HG03280 (cell line): ENCODE results near the gene F3.

Experiments used
- ATAC-seq: cut with Tn5 transposase; IDR thresholded peaks from one replicate; pipeline ENCODE4 v1.9.1; 2021; ENCODE audit warnings: mild to moderate bottlenecking, moderate library complexity; ENCODE audit not compliant: unreplicated experiment

F3 gene

DNA sequence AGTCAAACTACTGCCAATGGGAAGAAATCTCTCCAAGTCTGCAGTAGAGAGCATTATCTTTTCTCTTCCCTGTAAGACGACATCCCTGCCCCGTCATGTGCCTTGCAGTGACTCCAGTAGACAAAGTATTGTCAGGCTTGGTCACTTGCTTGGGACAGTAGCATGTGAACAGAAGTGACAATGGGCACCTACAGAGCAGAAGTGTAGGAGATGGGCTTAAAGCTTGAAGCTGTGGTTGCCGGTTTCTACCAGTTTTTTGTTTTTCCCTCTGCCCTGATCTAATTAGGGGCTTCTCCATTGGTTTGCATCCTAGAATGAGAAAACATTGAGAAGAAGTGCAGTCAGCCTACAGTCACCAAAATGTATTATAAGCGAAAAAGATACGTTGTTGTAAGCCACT, 12.7 kb downstream of the F3 start:
- no peak for ATAC-seq

DNA sequence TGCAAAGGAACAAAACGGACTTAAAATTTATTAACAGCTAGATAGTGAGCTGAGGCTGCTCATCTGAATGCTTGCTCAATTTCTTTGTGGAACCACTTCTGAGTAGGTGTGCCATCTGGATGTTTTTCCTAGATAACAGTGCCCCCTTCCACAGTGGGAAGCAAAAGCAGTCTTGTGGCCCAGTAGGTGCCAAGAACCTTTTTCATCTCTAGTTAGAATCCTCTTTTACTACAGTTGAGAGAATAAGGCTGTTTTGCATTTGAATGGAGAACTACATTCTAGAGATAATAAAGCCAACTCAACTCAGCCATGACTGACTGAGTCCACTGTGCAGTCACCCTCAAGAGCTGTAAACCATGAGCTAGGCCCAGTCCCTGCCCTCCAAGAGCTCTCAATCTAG, 13.3 kb downstream of the F3 start:
- no peak for ATAC-seq

DNA sequence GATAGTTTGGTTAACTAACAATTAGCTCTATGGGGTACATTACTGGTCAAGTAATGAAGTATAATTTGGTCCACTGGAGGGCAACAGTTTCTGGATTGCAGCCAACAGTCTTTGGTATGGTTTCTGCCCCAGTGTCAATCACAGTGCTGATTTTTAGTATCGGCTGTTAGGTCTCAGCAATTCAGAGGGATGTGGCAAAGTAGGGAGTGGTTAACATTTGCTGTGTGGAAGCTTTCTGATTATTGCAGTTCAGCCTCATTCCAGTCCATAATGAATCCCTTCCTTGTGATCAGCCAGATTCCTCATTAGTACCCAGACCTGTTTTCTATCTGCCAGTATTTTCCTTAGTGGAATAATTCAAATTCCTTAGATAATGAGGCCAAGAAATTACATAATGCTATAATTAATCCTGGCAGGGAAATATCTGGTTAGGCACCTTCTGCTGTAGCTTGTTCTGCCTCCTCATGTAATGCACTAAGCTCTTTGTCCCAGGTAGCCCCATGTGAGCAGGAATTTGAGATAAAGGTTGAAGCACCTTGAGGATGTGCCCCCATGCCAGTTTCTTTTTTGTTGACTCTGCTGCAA, 14.0 kb downstream of the F3 start:
- ATAC-seq, result no peak

DNA sequence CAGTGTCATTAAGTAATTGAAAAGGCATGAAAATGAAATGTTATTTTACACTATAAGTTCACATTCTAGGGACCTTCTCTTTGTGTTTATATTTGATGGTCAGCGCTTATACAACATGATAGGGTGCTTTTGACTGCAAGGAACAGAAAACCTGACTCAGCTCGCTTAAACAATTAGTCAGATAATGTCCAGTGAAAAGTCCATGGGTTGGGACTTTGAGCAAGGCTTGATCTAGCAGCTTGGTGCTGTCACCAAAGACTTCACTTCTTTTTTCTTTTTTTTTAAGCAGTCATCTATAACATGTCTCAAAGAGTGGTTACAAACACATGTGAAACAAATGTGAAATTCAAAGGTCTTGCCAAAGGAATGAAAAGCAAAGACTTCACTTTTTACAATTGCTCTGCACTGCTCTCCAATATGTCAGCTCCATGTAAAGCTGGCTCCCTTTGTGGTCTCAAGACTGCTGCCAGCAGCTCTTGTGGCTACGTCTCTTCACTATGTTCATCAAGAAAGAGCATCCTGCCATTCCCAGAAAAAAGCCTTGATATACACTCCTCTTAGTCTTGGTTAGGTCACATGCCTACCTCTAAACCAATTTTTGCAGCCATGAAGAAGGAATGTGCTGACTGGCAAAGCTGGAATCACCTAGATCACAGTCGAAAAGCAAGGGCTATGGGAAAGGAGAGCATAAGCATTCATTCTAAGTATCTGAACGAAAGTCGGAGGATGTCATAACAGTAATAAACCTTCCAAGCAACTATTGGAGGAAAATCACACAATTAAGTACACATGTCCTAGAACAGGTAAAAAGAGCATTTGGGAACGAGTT, 15.2 kb downstream of the F3 start:
- ATAC-seq, result no peak

DNA sequence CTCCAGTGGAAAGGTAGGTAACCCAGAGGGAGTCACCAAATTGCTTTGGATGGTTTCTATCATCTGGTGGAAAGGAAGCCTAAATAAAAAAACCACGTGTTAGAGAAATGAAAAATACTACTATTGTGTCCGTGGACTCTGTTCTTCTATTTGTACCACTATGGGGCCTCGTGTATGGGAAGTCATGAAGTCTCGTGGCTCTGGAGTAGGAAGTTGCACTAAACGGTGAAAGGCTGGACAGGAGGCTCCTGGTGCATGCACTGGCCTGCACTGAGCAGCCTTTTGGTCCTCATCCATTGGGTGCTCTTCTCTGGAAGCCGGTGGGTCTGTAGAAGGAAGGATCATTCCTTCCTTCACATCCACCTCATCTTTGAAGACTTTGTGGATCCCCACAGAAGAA, 17.0 kb downstream of the F3 start:
- ATAC-seq, result no peak

DNA sequence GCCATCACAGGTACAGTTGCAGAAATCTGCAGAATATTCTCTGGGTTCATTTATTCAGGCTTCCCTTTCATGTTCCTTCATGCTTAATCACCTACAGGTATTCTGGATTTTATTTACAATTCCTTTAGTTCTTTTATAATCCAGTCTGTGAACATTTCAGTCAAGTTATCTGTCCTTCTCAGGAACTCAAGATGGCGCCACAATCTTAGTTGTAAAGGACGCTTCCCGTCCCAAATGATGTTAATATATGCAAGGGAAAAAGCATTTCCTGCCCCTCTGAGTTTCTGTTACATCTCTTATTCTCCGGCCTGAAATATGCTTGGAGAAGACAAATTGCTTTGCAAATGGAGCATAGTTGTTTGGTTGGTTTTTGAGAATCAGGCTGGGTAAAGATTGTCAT, 19.3 kb downstream of the F3 start:
- ATAC-seq, result no peak

DNA sequence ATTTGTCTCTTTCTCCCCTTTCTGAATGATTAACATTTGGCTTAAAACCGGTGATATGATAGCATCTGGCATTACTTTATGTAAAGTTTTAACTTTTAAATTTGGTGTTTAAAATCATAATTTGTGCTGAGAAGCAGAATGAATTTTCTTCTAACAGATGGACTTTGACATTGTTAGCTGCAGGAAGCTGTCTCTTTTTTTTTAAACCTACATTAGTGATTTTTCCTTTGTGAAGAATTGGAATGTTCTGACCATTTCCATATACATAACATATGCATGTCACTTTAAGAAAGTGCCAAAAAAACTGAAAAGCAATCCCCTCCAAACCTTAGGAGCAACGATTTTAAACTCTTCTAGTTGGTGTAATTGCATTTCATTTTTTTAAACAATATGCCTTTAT, 22.2 kb downstream of the F3 start:
- ATAC-seq, result no peak

DNA sequence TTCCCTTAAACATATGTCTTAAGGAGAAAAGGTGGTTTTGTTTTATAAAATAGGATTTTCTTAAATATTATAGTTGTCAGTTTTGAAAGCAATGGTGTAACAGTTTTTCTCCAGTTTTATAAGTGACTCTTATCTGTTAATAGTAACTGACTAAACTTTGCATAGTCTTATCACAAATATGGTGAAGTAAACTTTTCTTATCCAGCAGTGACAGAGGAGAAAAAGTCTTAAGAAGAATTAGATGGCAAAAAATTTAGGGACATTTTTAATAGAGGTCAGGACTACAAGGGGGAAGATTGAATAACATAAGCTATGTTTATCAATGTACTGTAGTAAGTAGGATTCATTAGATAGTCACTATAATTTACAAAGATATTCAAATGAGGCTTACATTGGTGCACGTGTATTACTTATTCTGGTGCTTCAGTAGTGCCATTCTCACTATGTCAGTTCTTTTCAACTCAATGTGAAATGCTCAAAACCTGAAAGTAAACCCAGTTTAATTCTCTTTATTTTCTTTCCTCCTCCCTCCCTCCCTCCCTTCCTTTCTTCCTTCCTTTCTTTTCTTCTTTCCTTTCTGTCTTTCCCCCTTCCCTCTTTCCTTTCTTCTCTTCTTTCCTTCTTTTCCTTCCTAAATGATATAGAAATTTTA, 26.1 kb downstream of the F3 start:
- no peak for ATAC-seq

DNA sequence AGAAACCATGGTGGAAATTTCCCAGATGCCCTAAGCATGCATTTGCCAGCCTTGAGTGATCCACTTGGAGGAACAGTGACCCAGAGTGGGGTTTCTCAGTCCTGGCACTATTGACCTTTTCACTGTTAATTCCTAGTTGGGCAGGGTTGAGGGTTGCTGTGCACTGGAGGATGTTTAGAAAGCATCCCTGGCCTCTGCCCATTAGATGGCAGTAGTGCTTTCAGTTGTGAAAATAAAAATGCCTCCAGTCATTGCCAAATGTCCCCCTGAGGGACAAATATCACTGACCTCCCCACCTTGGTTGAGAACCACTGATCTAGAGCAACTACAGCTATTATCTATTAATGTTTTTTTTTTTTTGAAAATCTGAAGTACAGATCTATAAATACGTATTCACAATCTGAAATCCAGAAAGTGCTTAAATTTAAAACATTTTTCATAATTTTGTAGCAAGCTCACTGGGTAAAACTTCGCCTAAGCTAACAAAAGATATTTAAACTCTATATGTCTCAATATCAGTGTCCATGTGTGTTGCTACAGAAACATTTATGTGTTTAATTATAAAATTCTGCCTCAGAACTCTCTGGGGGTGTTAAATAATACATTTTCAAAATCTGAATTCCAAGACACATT, 27.3 kb downstream of the F3 start:
- no peak for ATAC-seq

DNA sequence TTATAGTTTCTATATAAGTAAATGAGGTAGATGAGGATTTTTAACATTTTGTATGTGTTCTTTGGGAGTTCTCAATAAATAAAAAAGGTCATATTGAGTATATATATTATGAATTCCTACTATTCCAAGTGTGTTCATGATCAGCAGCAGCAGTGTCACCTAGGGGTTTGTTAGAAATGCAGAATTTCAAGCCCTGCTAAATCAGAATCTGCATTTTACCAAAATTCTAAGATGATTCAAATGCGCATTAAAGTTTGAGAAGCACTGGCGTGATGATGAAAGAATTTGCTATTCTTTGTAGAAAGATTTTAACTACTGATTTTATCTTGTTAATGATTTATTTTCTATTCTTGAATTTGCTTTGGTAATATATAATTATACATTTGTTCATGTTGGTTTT, 28.7 kb downstream of the F3 start:
- no peak for ATAC-seq

DNA sequence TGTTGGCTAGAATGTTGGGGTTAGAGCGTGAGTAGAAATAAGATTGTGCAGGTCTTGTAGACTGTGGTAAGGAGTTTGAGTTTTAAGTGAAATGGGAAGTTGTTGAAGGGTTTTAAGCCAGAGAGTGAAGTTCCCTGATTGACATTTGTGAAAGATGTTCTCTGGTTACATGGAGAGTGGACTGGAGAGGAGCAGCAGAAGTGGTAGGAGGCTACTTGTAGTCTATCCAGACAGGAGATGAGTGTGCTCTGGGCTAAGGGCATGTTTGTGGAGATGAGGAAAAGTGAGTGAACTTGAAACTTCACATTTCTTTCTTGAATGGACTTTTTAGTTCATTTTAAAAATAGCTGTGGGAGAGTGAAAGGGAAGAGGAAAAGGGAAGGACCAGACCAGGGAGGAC, 37.0 kb downstream of the F3 start:
- ATAC-seq, result no peak

DNA sequence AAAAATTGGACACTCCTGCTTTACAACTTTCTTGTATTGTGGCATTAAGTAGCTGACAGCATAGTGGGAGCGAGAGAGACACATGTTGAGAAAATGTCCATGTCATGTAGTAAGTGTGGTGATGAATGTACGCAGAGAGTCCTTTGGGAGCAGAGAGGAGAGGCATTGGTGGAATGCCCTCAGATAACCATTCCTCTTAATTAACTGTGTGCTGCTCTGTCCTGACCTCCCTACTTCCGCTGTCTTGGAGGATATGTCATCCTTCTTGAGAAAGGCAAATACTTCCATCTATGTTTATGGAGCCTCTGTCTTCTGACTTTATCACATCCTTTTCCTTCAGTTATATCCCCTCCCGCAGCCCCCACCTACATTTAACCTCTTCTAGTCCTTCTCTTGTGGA, 38.4 kb downstream of the F3 start:
- ATAC-seq, result no peak

DNA sequence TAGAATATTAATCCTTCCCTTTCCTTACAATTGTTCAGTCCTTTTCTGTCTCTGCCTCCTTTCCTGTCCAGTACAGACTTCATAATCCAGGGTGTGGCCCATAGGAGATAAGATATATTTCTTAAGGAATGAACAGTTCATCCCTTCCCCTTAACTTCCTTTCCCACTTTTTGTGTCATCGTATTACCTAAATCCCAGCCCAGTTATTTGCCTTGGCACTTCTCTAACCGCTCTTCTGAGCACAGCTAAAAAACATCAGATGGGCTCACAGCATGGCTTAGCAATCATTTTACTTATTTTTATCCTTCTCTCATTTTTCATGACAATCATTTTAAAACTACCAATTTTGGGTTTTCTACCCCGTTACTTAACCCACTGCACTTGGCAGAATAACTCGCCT, 39.6 kb downstream of the F3 start:
- ATAC-seq, result no peak

DNA sequence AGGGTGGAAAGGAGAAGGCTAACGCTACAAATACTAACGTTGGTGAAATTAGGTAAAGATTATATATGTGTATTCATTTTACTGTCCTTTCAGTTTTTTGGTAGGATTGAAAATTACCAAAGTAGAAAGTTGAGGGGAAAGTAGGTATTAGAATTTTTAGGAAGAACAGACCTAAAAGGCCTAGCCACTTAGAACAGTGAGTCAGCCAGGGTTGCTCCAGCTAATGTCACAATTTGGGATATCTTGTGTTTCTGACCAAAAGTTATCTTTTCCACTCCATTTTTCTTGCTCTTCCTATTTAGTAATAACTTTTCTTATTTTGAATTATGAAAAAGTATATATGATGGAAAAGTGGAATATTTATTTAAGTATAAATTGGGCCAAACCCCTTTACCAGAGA, 40.1 kb downstream of the F3 start:
- ATAC-seq, result no peak

DNA sequence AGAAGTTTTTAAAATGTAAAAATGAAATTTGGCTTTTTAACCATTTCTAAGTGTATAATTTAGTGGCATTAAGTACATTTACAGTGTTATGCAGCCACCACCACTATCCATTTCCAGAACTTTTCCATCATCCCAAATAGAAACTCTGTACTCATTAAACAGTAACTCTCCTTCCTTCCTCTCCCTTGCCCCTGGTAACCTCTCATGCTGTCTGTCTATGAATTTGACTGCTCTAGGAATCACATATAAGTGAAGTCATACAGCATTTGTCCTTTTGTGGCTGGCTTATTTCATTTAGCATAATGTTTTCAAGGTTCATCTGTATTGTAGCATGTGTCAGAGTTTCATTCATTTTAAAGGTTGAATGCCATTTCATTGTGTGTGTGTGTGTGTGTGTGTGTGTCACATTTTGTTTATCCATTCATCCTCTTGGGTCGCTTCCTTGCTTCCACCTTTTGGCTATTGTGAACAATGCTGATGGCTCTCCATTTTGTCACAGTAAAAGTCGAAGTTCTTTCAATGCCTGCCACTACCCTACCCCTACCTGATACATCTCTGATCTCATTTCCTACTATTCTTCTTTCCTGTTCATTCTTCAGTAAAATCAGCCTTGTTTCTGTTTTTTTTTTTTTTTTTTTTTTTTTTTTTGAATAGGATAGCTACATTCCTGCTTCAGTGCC, 45.3 kb downstream of the F3 start:
- no peak for ATAC-seq

DNA sequence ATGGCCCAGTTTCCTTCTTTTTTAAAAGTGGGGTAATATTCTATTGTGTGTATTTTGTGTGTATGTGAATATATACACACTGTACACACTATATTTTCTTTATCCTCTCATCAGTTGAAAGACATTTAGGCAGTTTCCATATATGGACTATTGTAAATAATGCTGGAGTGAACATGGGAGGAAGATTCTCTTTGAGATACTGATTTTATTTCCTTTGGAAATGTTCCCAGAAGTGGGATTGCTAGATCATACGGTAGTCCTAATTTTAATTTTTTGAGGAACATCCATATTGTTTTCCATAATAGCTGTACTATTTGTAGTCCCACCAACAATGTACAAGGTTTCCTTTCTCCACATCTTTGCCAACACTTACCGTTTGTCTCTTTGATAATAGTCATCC, 51.0 kb downstream of the F3 start:
- no peak for ATAC-seq

DNA sequence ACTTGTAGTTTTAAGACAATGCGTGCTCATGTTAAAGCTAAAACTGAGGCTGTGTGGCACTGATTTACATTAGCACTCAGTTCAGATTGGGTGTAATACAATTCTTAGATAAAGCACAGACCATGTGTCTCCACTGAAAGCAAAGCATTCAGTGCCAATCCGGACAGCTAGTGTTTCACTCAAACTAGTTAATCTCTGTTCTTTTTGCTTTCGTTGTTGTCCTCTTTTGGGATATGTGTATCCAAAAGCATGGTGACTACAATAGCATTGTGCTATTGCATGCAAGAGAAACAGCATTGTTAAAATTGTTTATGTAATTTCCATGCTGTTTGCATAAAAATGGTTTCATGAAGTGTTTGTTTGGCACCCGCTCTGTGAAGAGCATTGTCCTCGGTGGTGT, 54.6 kb downstream of the F3 start:
- ATAC-seq, result no peak

DNA sequence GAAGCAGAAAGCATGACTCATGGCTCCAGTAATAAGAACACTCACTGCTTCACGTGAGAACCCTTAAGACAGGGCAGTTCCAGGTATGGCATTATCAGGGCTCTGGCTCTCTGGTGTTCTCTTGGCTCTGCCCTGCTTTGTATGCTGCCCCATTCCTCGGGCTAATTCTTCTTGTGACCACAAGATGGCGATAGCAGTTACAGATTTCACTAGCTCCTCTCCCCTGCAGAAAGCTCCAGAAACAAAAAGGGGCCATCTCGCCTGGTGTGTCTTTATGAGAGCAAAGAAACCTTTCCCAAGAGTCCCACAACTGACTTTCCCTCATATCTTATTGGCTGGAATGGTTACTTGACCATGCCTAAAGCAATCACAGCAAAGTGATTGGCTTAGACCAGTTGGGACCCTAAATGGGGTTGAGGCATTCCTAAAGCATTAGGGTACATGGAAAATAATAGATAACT, 60.1 kb downstream of the F3 start:
- peak; percentile 90 for ATAC-seq

DNA sequence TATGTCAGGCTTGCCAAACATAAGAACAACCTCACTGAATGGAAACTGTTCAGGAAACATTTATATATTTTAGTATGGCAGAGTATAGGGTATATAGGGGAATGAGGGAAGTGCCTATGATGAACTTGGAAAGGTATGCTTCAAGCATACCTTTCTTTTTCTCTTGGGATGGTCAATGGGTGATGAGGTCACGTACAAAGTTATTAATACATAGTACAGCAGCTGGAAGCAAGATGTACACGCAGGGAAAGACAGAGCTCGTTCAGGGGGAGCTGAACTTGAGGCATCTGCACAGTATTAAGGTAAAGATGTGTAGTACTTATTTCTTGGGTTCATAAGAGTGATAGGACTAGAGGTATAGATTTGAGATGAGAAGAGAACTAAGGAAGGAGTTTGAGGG, 61.9 kb downstream of the F3 start:
- no peak for ATAC-seq
